Upper lobe of right lung (tissue), 1 donor: ENCODE measurements around the gene SFRP4. TPM values are rescaled to one million over a fixed set of nuclear protein-coding genes. Genes with fewer than 3 reads are reported as not detected.

Experiments used
- ATAC-seq: fragments of 200-7000 bp; cut with Tn5 transposase; one replicate; pipeline ENCODE4 v1.9.1; 2020; ENCODE audit warnings: mild to moderate bottlenecking, moderate library complexity
- DNase-seq: peaks from one replicate; pipeline ENCODE4 v3.0.0-alpha.2; 2020
- H3K27ac ChIP-seq: fragments of 200-600 bp; one replicate; pipeline ENCODE4 v1.8.0; 2022
- H3K27me3 ChIP-seq: fragments of 200-600 bp; one replicate; pipeline ENCODE4 v1.8.0; 2022; ENCODE audit warnings: mild to moderate bottlenecking
- H3K36me3 ChIP-seq: fragments of 200-600 bp; one replicate; pipeline ENCODE4 v1.8.0; 2022
- H3K4me1 ChIP-seq: fragments of 200-600 bp; one replicate; pipeline ENCODE4 v1.8.0; 2022
- H3K4me3 ChIP-seq: fragments of 200-600 bp; one replicate; pipeline ENCODE4 v1.8.0; 2022; ENCODE audit warnings: mild to moderate bottlenecking
- H3K9me3 ChIP-seq: fragments of 200-600 bp; one replicate; pipeline ENCODE4 v1.8.0; 2022
- intact Hi-C: fragments of 100-400 bp; cut with DNase I; formaldehyde crosslinking; loops from one replicate; pipeline ENCODE4 v1.11.0; 2022
- long read RNA-seq: library from polyadenylated mRNA; unstranded; transcript quantifications from one replicate; pipeline ENCODE4 v2.0.0, GENCODE V29; 2021
- total RNA-seq: library from RNA; stranded (reverse); fragmentation: NEBNext Ultra II Directional; extraction: Animal tissue kit (Norgen Biotek cat#: 25700); gene quantifications from one replicate; pipeline ENCODE4 v1.2.1, GENCODE V29; 2021
- TF ChIP-seq, protein P1 (sequence below): fragments of 200-600 bp; IDR thresholded peaks from one replicate; pipeline ENCODE4 v1.8.0; 2022; ENCODE audit warnings: antibody characterized with exemption
- donor health status: DM: no; HTN: yes; CAD: no; lungs with severe emphysema.

Gene SFRP4
- 6.7 TPM for total RNA-seq
- long read RNA-seq, transcript SFRP4-201 (6 exons, 2,966 nt), result major isoform, 38 of 47 reads
- long read RNA-seq, partial matches to known transcripts, result 0 of 47 reads
- long read RNA-seq, other reads (novel, unspliced or antisense), result 9 of 47 reads

DNA sequence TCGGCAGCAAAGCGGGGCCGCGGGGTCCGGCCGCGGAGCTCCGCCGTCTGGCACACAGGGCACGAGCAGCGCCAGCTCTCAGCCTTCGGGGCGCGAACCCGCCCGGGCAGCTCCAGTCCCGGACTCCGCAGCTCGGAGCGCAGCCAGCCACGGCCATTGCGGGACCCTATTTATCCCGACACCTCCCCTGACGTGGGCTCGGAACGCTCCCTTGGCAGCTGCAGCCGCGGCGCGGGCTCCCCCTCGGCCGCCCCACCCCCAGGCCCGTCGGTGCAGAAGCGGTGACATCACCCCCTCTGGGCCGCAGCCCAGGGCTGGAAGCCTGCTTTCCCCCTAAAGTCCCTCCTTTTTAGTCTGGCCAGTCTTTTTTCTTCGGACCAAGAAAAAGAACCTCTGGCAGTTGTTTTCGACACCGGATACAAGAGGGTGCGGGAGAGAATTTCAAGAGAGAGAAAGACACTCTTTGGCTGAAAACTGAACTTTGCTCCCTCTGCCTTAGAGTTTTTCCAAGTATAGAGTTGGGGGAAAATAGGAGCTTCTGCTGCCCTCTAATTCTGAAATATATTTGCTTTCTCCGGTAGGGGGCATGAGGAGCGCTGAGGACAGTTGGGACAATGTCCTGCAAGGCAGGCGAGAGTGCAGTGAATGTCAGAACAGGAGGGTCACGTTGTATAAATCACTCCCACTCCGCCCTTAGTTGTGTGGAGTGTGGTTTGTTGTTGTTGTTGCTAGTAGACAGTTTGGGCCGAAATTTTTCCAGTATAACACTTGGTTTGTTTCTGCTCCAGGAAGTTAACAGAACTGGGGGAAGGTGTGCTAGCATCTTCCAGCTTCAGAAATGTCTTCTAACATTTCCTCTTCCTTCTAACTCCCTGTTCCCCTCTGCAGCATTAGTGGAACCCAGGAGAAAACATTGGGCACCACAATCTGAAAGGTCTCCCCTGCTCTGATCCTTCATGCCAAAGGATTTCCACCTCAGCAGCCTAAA is at the start of gene SFRP4:
TSS of gene SFRP4 (minus strand) at position 145 of the 988 bp plus-strand sequence. CDS start 280 bp downstream, outside the sequence.
- intact Hi-C loops, result no loop called here
- H3K27ac ChIP-seq, result peak within 1 kb of the TSS; percentile 53
- no peaks in the 10 kb centered on the region for H3K9me3 ChIP-seq
- peaks cover 19% of the 10 kb centered on the region for H3K4me1 ChIP-seq
- ATAC-seq (peak; percentile 62), DNase-seq (peak; percentile 82)
- peak within 1 kb of the TSS; percentile 50 for H3K4me3 ChIP-seq
- no peaks in the 10 kb centered on the region for H3K27me3 ChIP-seq
- TF ChIP-seq, protein P1, sequence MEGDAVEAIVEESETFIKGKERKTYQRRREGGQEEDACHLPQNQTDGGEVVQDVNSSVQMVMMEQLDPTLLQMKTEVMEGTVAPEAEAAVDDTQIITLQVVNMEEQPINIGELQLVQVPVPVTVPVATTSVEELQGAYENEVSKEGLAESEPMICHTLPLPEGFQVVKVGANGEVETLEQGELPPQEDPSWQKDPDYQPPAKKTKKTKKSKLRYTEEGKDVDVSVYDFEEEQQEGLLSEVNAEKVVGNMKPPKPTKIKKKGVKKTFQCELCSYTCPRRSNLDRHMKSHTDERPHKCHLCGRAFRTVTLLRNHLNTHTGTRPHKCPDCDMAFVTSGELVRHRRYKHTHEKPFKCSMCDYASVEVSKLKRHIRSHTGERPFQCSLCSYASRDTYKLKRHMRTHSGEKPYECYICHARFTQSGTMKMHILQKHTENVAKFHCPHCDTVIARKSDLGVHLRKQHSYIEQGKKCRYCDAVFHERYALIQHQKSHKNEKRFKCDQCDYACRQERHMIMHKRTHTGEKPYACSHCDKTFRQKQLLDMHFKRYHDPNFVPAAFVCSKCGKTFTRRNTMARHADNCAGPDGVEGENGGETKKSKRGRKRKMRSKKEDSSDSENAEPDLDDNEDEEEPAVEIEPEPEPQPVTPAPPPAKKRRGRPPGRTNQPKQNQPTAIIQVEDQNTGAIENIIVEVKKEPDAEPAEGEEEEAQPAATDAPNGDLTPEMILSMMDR, result peak; percentile 73
- H3K36me3 ChIP-seq, result no peaks in the 10 kb centered on the region

DNA sequence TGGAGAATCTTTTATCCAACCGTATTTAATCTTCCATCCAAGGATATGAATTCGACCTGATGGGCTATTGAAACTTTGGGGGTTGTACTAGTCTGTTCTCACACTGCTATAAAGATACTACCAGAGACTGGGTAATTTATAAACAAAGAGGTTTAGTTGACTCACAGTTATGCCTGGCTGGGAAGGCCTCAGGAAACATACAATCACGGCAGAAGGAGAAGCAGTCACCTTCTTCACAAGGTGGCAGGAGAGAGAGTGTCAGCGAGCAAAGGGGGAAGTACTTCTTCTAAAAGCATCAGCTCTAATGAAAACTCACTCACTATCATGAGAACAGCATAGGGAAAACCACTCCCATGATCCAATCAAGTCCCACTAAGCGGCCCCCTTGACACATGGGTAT is 47.6 kb upstream of the SFRP4 start:
- H3K36me3 ChIP-seq, result no peaks in the 10 kb centered on the region
- H3K27me3 ChIP-seq, result no peaks in the 10 kb centered on the region
- no peak overlapping the region for H3K4me3 ChIP-seq
- ATAC-seq (no peak), DNase-seq (no peak)
- TF ChIP-seq, protein P1, result no peak
- no peak overlapping the region for H3K27ac ChIP-seq
- intact Hi-C loops, result no loop called here
- no peaks in the 10 kb centered on the region for H3K4me1 ChIP-seq
- no peaks in the 10 kb centered on the region for H3K9me3 ChIP-seq

DNA sequence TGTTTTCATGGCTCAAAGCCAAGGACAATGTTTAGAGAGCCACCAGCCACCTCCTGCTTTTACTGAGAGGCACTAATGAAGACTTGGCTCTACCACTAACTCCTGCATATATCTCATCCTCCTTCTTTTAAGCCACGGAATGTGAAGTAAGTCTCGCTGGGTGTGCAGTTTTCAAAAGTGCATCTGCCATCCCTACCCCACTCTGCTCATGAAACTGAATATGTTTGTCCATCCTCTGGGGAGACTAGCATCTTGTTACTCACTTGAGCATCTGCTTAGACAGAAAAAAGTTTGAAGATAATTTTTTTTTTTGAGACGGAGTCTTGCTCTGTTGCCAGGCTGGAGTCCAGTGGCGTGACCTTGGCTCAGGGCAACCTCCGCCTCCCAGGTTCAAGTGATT is 44.6 kb upstream of the SFRP4 start:
- H3K9me3 ChIP-seq, result no peaks in the 10 kb centered on the region
- H3K4me3 ChIP-seq, result no peak overlapping the region
- no peak overlapping the region for H3K27ac ChIP-seq
- DNase-seq, result no peak
- H3K4me1 ChIP-seq, result no peaks in the 10 kb centered on the region
- H3K27me3 ChIP-seq, result no peaks in the 10 kb centered on the region
- H3K36me3 ChIP-seq, result no peaks in the 10 kb centered on the region
- TF ChIP-seq, protein P1, result no peak
- intact Hi-C loops, result no loop called here
- ATAC-seq, result no peak

DNA sequence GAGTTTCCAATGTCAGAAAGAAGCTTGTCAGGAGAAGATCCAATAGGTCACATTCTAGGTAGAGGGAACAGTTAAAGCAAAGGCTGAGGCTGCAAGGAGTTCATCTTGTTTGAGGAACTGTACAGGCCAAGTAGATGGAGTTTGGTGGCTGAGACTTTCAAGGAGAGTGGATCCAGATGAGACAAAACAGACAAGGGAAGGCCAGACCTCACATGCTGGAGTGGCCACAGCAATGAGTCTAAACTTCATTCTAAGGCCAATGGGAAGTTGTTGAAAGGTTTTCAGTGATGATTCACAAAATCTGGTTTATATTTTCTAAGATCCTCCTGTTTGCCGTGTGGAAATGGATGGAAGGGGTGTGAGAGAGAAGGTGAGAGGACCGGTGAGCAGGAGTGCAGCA is 43.9 kb upstream of the SFRP4 start:
- Histone ChIP-seq H3K9me3 (no peaks in the 10 kb centered on the region), H3K4me3 (no peak overlapping the region), H3K36me3 (no peaks in the 10 kb centered on the region), H3K4me1 (no peaks in the 10 kb centered on the region), H3K27ac (no peak overlapping the region), H3K27me3 (no peaks in the 10 kb centered on the region)
- ATAC-seq (no peak), DNase-seq (no peak)
- TF ChIP-seq, protein P1, result no peak
- intact Hi-C loops, result no loop called here

DNA sequence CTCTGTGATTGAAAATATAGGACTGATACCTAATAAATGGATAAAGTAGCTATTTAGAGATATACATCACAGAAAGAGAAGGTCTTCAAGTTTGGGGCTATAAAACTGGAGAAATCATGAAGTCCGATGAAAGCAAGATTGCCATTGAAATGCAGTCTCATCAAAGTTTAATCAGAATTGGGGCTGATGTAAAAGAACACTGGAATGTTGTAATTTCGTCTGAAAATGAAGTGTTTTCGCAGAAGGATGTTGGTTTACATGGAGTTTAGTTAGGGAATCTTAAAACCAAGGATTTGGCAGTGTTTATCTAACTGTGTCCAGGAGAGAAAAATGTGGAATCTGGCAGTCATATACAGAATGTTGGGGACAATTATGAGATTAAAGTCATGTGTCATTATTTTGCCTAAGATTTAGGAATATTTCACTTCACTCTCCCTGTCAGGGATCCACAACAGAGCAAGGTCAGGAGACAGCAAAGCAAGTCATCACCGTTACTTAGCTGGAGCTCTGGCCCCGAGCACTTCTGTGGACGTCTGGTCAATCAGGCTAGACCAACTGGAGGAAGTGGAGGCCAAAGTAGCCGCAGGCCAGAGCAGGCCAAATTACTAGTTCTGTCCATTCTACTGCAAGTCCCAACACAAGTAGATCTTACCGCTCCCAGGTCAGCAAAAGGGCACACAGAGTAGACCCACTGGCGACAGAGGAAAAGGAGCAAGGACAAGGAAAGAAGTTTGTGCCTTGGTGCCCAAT is 40.8 kb upstream of the SFRP4 start:
- no peak for ATAC-seq
- TF ChIP-seq, protein P1, result no peak
- Histone ChIP-seq H3K27ac (no peak overlapping the region), H3K27me3 (no peaks in the 10 kb centered on the region), H3K4me3 (no peak overlapping the region), H3K36me3 (no peaks in the 10 kb centered on the region), H3K4me1 (no peaks in the 10 kb centered on the region), H3K9me3 (no peaks in the 10 kb centered on the region)
- no peak for DNase-seq
- intact Hi-C loops, result no loop called here
